ES-I3 (cell line): ENCODE data around the gene TTBK2.

Source experiments
- H3K36me3 ChIP-seq: 2 replicates; pipeline ENCODE4 v1.6.1; 2013; ENCODE audit warnings: mild to moderate bottlenecking, low read length, control low read depth, moderate library complexity; ENCODE audit not compliant: insufficient read depth
- H3K4me1 ChIP-seq: 2 replicates; pipeline ENCODE4 v1.6.1; 2013; ENCODE audit warnings: mild to moderate bottlenecking, control low read depth, low read length; ENCODE audit not compliant: insufficient read depth
- H3K9ac ChIP-seq: 2 replicates; pipeline ENCODE4 v1.6.1; 2013; ENCODE audit warnings: low read depth, mild to moderate bottlenecking, low read length, moderate library complexity
- H3K9me3 ChIP-seq: 2 replicates; pipeline ENCODE4 v1.6.1; 2013; ENCODE audit warnings: mild to moderate bottlenecking, low read length, moderate library complexity; ENCODE audit not compliant: control insufficient read depth, insufficient read depth

Gene TTBK2

DNA sequence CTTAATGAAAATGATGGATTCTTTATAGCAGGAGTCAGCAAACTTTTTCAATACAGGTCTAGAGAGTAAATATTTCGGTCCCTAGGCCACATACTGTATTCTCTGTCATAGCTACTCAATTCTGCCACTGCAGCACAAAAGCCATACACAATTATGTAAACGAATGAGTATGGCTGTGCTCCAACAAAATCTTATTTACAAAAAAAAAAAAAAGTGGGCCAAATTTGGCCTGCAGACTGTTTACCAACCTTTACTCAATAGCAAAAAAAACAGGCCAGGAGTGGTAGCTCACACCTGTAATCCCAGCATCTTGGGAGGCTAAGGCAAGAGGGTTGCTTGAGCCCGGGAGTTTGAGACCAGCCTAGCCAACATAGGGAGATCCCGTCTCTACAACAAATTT is 41.1 kb downstream of the TTBK2 start:
- H3K9ac ChIP-seq = no peak overlapping the region
- H3K4me1 ChIP-seq = no peaks in the 10 kb centered on the region
- peaks cover 7% of the 10 kb centered on the region for H3K9me3 ChIP-seq
- H3K36me3 ChIP-seq = no peaks in the 10 kb centered on the region; the same call in 1 of the 2 replicates

DNA sequence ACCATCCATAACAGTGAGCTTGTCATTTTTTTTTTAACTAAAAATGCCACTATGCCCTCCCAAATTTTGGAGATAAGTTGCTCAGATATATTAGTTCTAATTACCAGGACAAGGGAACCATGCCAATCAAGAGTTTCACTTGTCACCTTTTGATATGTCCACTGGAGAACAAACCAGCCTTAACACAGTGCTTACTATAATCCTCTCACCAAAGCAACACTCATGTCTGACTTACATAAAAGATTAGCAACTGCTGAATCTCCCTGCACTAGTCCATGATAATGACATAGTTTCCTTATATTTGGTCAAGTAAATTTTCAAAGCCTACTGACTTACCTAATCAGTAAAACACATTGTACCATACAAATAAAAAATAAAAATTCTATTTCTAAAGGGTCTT is 44.4 kb downstream of the TTBK2 start:
- H3K9me3 ChIP-seq = no peaks in the 10 kb centered on the region
- H3K4me1 ChIP-seq = no peaks in the 10 kb centered on the region
- no peak overlapping the region for H3K9ac ChIP-seq
- H3K36me3 ChIP-seq = no peaks in the 10 kb centered on the region; the same call in 1 of the 2 replicates

DNA sequence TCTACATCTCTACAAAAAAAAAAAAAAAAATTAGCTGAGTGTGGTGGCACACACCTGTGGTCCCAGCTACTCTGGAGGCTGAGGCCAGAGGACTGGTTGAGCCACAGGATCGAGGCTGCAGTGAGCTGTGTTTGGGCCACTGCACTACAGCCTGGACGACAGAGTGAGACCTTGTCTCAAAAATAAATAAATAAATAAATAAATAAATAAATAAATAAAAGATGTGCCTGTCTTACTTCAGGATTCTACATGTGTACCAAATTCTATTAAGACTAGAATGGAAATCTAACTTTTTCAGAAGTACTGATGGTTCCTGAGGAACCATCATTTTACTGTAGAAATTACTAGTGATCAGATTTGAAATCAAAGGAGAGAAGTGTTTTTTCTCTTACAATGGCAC is 51.9 kb downstream of the TTBK2 start:
- Histone ChIP-seq H3K9ac (no peak overlapping the region), H3K9me3 (no peaks in the 10 kb centered on the region), H3K4me1 (no peaks in the 10 kb centered on the region), H3K36me3 (no peaks in the 10 kb centered on the region; the same call in 1 of the 2 replicates)

DNA sequence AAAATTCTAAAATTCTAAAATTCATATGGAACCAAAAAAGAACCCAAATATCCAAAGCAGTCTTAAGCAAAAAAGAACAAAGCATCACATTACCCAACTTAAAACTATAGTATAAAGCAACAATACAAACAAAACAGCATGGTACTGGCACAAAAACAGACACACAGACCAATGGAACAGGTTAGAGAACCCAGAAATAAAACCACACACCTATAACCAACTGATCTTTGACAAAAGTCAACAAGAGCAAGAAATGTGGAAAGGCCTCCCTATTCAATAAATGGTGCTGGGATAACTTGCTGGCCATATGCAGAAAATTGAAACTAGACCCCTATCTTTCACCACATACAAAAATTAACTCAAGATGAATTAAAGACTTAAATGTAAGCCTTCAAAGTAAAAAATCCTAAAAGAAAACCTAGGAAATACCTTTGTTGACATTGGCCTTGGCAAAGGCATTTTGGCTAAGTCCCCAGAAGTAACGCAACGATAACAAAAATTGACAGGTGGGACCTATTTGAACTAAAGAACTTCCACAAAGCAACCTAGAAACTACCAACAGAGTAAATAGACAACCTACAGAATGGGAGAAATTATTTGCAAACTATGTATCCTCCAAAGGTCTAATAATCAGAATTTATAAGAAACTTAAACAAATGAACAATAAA is 56.9 kb downstream of the TTBK2 start:
- H3K36me3 ChIP-seq = no peaks in the 10 kb centered on the region
- H3K9me3 ChIP-seq = no peaks in the 10 kb centered on the region
- no peaks in the 10 kb centered on the region for H3K4me1 ChIP-seq
- H3K9ac ChIP-seq = no peak overlapping the region

DNA sequence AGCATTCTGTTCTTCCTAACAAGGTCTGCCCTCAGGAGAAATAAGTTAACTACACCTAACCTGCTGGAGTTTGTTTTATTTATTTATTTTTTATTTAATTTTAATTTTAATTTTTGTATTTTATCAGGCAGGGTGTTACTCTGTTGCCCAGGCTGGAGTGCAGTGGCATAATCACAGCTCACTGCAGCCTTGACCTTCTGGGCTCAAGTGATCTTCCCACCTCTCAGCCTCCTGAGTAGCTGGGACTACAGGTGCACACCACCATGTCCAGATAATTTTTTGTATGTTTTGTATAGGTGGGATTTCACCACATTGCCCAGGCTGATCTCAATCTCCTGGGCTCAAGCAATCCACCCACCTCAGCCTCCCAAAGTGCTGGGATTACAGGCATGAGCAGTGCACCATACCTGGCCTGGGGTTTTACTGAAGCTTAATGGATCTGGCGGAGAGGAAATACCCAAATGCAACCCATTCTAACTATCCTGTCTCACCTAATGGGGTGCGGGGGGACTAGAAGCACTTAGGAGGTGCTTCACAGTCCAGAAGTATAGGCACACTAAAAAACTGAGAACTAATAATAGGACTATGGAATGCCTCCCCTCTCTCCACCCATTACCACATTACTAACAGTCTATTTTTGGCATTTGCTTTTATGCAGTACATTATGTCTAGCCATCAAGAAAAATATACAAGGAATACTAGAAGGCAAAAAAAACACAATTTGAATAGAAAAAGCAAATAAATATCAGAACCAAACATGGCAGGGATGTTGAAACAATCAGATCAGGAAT is 61.4 kb downstream of the TTBK2 start:
- 0 out of 2 replicates have a peak, but pooled peaks cover 3% of the 10 kb centered on the region for H3K9me3 ChIP-seq

DNA sequence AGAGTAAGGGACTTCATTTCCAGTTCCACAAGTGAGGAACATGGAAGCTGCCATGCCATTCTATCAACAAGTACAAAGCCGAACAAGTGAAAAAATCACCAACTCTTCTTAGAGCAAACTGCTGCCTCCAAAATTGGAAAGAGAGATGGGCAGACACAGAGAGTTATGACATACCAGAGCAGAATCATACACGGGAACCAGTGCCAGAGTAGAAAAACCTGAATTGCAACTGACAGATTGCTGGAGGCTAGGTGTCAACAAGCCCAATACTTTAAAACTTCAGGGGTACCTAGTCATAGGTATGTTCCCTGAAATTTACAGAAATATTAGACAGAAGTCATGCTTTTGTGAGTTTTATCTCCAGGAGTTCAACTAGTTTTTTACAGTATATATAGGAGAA is 62.0 kb downstream of the TTBK2 start:
- H3K4me1 ChIP-seq = no peaks in the 10 kb centered on the region
- 0 out of 2 replicates have a peak, but pooled peaks cover 3% of the 10 kb centered on the region for H3K9me3 ChIP-seq
- H3K9ac ChIP-seq = no peak overlapping the region
- H3K36me3 ChIP-seq = no peaks in the 10 kb centered on the region

More for the DNA sequence above, 61.4 kb downstream of the TTBK2 start:
- Histone ChIP-seq H3K4me1 (no peaks in the 10 kb centered on the region), H3K9ac (no peak overlapping the region), H3K36me3 (no peaks in the 10 kb centered on the region)

DNA sequence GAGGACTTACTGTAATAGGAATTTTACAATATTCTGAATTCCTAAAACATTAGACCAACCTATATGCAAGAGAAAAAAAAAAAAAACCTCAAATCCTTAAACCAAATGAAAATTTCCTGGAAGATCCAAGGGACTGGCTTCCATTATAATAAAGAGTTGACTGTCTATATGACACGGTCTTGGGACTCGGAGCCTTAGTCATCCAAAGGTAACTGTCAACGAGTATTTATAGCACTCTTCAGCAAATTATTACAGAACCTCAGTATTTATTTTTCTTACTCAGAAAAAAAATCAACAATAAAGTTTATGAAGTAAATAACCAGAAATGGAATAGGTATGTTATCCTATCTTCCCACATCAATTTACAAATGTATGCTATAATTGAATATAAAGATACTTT is 66.0 kb downstream of the TTBK2 start:
- H3K4me1 ChIP-seq = no peaks in the 10 kb centered on the region
- no peaks in the 10 kb centered on the region for H3K36me3 ChIP-seq
- 0 out of 2 replicates have a peak, but pooled peaks cover 3% of the 10 kb centered on the region for H3K9me3 ChIP-seq
- no peak overlapping the region for H3K9ac ChIP-seq

DNA sequence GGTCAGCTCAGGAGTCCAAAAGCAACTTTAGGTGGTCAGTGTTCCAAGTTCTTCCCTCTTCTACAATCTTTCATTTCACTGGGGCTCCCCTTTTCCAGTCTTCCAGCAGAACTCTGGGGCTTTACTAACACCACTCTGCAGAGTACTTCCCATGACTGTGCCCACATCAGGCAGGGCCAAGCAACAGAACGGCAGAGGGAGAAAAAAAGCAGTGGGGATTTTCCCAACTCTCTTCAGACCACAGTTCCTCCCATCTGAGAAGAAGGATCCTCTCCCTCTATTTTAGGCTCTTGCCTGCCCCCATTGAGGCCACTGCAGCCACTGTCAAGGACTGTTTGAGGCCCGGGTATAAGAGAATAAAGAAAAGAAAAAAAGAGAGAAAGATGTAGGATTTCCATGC is 70.7 kb downstream of the TTBK2 start:
- no peaks in the 10 kb centered on the region; the same call in 1 of the 2 replicates for H3K9me3 ChIP-seq
- 0 out of 2 replicates have a peak, but pooled peaks cover 2% of the 10 kb centered on the region for H3K36me3 ChIP-seq
- H3K9ac ChIP-seq = no peak overlapping the region
- no peaks in the 10 kb centered on the region for H3K4me1 ChIP-seq

DNA sequence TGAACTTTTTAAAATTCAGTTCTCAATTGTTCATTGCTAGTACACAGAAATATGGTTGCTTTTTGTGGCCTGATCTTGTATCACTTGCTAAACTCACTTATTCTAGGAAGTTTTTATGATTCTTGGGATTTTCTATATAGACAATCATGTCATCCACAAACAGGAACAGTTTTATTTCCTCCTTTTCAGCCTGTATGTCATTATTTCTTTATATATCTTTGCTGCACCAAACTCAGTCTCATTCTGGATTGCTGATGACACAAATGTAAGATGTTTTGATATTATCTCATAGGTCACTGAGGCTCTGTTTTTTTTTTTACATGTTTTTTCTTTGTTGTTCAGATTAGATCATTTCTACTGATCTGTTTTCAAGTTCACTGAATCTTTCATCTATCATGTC is 71.7 kb downstream of the TTBK2 start:
- H3K9me3 ChIP-seq = peaks cover 4% of the 10 kb centered on the region
- no peak overlapping the region for H3K9ac ChIP-seq

DNA sequence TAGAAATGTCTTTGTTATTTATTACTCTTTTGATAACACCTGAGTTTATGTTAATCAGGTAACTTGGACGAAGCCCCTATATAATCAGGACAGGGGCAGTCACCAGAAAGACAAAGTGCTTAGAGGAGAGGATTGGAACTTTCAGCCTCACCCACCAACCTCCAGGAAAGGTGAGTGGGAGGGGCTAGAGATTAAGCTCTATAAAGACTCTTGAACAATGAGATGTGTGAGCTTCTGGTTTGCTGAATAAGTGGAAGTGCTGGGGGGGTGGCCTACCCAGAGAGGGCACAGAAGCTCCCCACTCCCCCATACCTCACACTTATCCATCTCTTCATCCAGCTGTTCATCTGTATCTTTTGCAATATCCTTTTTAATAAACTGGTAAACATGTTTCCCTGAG is 73.9 kb downstream of the TTBK2 start:
- H3K36me3 ChIP-seq = peaks cover 2% of the 10 kb centered on the region; the same call in 1 of the 2 replicates
- H3K4me1 ChIP-seq = no peaks in the 10 kb centered on the region
- no peak overlapping the region for H3K9ac ChIP-seq
- H3K9me3 ChIP-seq = peaks cover 6% of the 10 kb centered on the region

More for the DNA sequence above, 71.7 kb downstream of the TTBK2 start:
- Histone ChIP-seq H3K36me3 (peaks cover 2% of the 10 kb centered on the region; the same call in 1 of the 2 replicates), H3K4me1 (no peaks in the 10 kb centered on the region)

DNA sequence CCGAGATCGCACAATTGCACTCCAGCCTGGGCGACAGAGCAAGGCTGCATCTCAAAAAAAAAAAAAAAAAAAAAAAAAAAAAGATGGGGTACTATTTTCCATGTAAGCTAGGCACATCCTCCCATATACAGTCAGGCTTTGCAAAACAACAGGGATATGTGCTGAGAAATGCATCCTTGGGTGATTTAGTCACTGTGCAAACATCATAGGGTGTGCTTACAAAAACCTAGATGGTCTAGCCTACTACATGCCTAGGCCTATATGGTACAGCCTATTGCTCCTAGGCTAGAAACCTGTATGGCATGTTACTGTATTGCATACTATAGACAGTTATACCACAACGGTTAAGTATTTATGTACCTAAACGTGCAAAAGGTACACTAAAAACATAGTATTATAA is 75.0 kb downstream of the TTBK2 start:
- Histone ChIP-seq H3K9me3 (peaks cover 6% of the 10 kb centered on the region), H3K4me1 (no peaks in the 10 kb centered on the region), H3K36me3 (peaks cover 2% of the 10 kb centered on the region; the same call in 1 of the 2 replicates), H3K9ac (no peak overlapping the region)

DNA sequence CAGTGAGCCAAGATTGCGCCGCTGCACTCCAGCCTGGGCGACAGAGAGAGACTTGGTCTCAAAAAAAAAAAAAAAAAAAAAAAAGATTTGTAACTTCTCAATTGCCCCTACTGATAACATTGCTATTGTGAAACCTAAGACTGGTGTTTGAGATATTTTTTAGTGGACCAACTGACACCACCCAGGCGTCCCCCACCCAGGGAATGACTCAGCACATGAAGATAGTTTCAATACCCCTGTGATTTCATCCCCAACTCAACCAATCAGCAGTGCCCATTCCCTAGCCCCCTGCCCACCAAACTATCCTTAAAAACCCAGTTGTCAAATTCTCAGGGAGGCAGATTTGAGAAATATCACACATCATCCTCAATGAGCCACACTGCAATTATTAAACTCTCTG is 76.9 kb downstream of the TTBK2 start:
- peaks cover 2% of the 10 kb centered on the region; the same call in 1 of the 2 replicates for H3K36me3 ChIP-seq

DNA sequence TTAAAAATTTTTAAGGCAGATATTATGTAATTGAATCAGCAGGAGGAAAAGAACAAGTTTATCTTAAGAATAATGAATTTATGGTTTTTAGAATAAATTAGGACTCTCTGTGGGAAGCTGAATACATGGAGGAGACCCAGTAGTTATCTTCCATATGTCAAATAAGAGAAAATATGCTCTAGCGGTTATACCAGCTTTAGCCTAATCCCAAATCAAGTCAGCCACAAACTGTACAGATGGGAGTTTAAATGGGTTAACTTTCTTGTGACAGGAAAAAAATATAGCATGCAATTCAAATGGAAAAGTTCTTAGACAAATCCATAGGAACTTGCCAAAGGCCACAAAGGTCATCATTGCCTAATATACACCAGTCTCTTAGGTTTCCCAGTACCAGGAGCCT is 84.3 kb downstream of the TTBK2 start:
- Histone ChIP-seq H3K9me3 (no peaks in the 10 kb centered on the region), H3K36me3 (no peaks in the 10 kb centered on the region), H3K4me1 (no peaks in the 10 kb centered on the region), H3K9ac (no peak overlapping the region)

More for the DNA sequence above, 76.9 kb downstream of the TTBK2 start:
- Histone ChIP-seq H3K4me1 (no peaks in the 10 kb centered on the region), H3K9me3 (peaks cover 6% of the 10 kb centered on the region), H3K9ac (no peak overlapping the region)

DNA sequence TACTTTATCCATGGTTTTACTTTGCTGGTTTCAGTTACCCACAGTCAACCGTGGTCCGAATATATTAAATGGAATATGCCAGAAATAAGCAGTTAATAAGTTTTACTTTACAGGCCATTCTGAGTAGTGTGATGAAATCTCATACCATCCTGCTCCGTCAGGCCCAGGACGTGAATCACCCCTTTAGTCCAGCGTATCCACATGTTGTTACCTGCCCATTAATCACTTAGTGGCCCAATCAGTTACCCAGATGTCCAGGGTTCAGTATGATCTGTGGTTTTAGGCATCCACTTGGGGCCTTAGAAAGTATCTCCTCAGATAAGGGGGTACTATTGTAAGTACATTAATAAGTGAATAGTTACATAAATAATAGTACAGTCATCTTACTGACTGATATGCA is 88.0 kb downstream of the TTBK2 start:
- no peaks in the 10 kb centered on the region for H3K4me1 ChIP-seq
- H3K36me3 ChIP-seq = no peaks in the 10 kb centered on the region
- no peaks in the 10 kb centered on the region for H3K9me3 ChIP-seq
- no peak overlapping the region for H3K9ac ChIP-seq
